Upper lobe of right lung (tissue), 1 donor: ENCODE data around the gene POU2AF3. TPM values are rescaled to one million over a fixed set of nuclear protein-coding genes. Genes with fewer than 3 reads are reported as not detected.

Experiments used
- ATAC-seq: fragments of 200-7000 bp; cut with Tn5 transposase; one replicate; pipeline ENCODE4 v1.9.1; 2020; ENCODE audit warnings: mild to moderate bottlenecking, moderate library complexity
- DNase-seq: peaks from one replicate; pipeline ENCODE4 v3.0.0-alpha.2; 2020
- H3K27ac ChIP-seq: fragments of 200-600 bp; one replicate; pipeline ENCODE4 v1.8.0; 2022
- H3K27me3 ChIP-seq: fragments of 200-600 bp; one replicate; pipeline ENCODE4 v1.8.0; 2022; ENCODE audit warnings: mild to moderate bottlenecking
- H3K36me3 ChIP-seq: fragments of 200-600 bp; one replicate; pipeline ENCODE4 v1.8.0; 2022
- H3K4me1 ChIP-seq: fragments of 200-600 bp; one replicate; pipeline ENCODE4 v1.8.0; 2022
- H3K4me3 ChIP-seq: fragments of 200-600 bp; one replicate; pipeline ENCODE4 v1.8.0; 2022; ENCODE audit warnings: mild to moderate bottlenecking
- H3K9me3 ChIP-seq: fragments of 200-600 bp; one replicate; pipeline ENCODE4 v1.8.0; 2022
- intact Hi-C: fragments of 100-400 bp; cut with DNase I; formaldehyde crosslinking; loops from one replicate; pipeline ENCODE4 v1.11.0; 2022
- total RNA-seq: library from RNA; stranded (reverse); fragmentation: NEBNext Ultra II Directional; extraction: Animal tissue kit (Norgen Biotek cat#: 25700); gene quantifications from one replicate; pipeline ENCODE4 v1.2.1, GENCODE V29; 2021
- TF ChIP-seq, protein P1 (sequence below): fragments of 200-600 bp; IDR thresholded peaks from one replicate; pipeline ENCODE4 v1.8.0; 2022; ENCODE audit warnings: antibody characterized with exemption
- donor health status: DM: no; HTN: yes; CAD: no; lungs with severe emphysema.

POU2AF3 gene
- total RNA-seq, 1 donor from 2014 or later, result 1.8 TPM

DNA sequence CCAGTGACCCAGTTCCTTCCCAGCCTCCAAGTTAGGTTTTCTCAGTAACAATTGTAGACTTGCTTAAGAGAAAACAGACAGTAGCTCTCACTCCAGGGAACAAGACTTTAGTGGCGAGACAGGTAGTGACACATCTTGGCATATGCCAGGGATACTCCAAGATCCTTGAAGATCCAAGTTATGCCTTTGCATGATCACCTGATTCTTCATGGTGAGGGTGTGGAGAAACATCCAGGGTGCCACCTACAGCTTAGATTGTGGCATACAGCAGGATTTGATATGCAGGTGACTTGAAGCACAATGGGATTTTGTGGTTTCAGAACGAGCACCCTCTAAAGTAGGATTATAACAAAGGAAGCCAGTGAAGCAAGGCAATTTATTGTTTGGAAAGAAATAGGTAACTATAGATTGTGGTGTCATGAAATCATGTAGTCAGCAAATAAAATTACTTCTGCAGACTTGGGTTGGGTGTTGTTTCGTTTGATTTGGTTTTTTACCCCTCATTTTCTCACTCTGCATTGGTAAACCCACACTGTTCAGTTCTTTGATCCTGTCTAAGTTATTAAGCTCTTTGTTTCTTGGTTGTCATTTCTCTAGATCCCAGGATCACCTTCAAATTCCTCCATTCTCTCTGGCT, 9.2 kb downstream of the POU2AF3 start:
- no peak overlapping the region for H3K4me3 ChIP-seq
- TF ChIP-seq, protein P1, sequence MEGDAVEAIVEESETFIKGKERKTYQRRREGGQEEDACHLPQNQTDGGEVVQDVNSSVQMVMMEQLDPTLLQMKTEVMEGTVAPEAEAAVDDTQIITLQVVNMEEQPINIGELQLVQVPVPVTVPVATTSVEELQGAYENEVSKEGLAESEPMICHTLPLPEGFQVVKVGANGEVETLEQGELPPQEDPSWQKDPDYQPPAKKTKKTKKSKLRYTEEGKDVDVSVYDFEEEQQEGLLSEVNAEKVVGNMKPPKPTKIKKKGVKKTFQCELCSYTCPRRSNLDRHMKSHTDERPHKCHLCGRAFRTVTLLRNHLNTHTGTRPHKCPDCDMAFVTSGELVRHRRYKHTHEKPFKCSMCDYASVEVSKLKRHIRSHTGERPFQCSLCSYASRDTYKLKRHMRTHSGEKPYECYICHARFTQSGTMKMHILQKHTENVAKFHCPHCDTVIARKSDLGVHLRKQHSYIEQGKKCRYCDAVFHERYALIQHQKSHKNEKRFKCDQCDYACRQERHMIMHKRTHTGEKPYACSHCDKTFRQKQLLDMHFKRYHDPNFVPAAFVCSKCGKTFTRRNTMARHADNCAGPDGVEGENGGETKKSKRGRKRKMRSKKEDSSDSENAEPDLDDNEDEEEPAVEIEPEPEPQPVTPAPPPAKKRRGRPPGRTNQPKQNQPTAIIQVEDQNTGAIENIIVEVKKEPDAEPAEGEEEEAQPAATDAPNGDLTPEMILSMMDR, result no peak
- H3K4me1 ChIP-seq, result no peaks in the 10 kb centered on the region
- H3K27me3 ChIP-seq, result no peaks in the 10 kb centered on the region
- H3K27ac ChIP-seq, result no peak overlapping the region
- H3K9me3 ChIP-seq, result no peaks in the 10 kb centered on the region
- DNase-seq, result no peak
- no peak for ATAC-seq
- intact Hi-C loops, result no loop called here
- no peaks in the 10 kb centered on the region for H3K36me3 ChIP-seq

DNA sequence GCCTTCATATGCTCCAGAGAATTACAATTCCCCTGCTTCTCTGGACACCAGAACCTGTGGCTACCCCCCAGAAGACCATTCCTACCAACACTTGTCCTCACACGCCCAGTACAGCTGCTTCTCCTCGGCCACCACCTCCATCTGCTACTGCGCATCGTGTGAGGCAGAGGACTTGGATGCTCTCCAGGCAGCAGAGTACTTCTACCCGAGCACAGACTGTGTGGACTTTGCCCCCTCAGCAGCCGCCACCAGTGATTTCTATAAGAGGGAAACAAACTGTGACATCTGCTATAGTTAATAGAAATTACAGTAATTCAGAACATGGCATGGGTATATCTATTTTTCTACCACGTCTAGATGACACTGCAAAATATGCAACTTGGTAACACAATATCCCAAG, 9.8 kb downstream of the POU2AF3 start:
- ATAC-seq (no peak), DNase-seq (no peak)
- no peaks in the 10 kb centered on the region for H3K9me3 ChIP-seq
- no peaks in the 10 kb centered on the region for H3K27me3 ChIP-seq
- H3K36me3 ChIP-seq, result no peaks in the 10 kb centered on the region
- H3K4me3 ChIP-seq, result no peak overlapping the region
- H3K4me1 ChIP-seq, result no peaks in the 10 kb centered on the region
- no peak overlapping the region for H3K27ac ChIP-seq
- TF ChIP-seq, protein P1, result no peak
- intact Hi-C loops, result no loop called here

DNA sequence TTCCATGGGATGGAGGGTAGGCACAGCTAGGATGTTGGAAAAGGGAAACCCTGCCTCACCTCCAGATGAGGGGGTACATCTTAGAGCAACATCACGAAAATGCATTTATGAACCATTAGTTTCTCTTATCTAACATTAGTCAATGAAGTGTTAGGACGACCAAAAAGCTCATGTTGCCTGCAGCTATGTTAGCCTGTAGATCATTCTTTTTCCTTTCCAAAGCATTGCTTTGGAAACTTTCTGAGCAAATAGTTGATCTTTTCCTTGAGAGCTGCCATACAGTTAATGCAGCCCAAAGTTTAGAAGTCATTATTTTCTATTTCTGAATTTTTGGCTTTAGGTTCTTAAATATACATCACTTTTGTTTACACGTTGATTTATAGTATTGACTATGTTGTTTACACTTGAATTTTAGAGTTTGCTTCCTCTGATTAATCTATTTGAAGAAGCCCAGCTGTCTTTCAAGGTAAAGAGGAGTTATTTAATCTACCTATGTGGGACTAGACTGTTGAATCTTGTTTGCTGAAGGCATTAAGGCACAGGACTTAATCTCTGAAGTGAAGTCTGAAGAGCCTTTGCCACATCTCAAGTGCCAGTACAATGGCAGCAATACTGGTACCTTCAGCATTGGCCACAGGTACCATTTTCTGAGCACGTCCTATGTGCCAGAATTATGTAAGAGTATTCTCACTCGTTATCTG, 11.0 kb downstream of the POU2AF3 start:
- DNase-seq, result no peak
- no peaks in the 10 kb centered on the region for H3K36me3 ChIP-seq
- TF ChIP-seq, protein P1, result no peak
- H3K27me3 ChIP-seq, result no peaks in the 10 kb centered on the region
- H3K4me3 ChIP-seq, result no peak overlapping the region
- no peak overlapping the region for H3K27ac ChIP-seq
- no peaks in the 10 kb centered on the region for H3K9me3 ChIP-seq
- intact Hi-C loops, result no loop called here
- ATAC-seq, result peak; percentile 31
- no peaks in the 10 kb centered on the region for H3K4me1 ChIP-seq

DNA sequence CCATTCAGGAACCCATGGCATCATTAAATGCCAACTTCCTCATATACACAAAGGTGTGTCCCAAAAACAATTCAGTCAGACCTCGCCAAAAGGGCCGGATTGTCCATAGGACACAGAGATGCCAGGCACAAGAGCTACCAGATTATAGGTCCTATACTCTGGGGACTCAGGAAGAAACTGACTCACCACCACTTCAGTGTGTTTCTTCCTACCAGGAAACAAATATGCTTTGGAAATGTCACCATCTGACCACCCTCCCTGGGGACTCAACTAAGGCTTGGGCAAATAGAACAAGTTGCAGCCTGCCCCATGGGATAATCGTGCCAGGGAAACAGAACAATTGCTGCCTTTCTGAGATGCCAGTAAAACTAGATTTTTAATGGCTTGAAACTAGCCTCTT, 11.7 kb downstream of the POU2AF3 start:
- TF ChIP-seq, protein P1, result no peak
- Histone ChIP-seq H3K4me3 (no peak overlapping the region), H3K27me3 (no peaks in the 10 kb centered on the region), H3K36me3 (no peaks in the 10 kb centered on the region), H3K4me1 (no peaks in the 10 kb centered on the region), H3K27ac (no peak overlapping the region), H3K9me3 (no peaks in the 10 kb centered on the region)
- DNase-seq (no peak), ATAC-seq (peak; percentile 24)
- intact Hi-C loops, result no loop called here

DNA sequence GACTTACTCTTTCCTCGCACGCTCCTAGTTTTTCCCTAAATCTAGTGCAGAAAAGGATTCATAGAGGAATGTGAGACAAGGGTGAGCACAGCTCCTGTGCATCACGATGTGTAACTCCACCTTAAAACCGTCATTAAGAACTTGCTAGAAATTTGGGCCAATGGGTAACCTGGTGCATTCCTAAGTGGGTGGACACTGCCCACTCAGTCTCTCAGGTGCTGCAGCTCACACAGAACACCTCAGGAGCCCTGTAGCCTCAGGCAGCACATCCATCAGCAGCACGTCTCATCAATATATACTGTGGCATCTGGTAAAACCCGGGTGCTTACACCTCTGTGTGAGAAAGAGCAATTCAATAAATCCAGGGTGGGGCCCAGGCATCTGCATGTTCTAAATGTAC, 12.4 kb downstream of the POU2AF3 start:
- ATAC-seq (no peak), DNase-seq (no peak)
- Histone ChIP-seq H3K36me3 (no peaks in the 10 kb centered on the region), H3K9me3 (no peaks in the 10 kb centered on the region), H3K27ac (no peak overlapping the region), H3K27me3 (no peaks in the 10 kb centered on the region), H3K4me3 (no peak overlapping the region), H3K4me1 (no peaks in the 10 kb centered on the region)
- intact Hi-C loops, result no loop called here
- TF ChIP-seq, protein P1, result no peak
